ENCODE data around the gene POLN.

Gene POLN

GRCh38 chr4:2183394-2183793 is 58.5 kb downstream of the POLN start:
- DNase-seq (ENCODE audit: low spot score), result no peak
- no peak for TF ChIP-seq CTCF (IDR thresholded peaks at IDR 0.05; ENCODE audit: extremely low read depth, missing control alignments)

DNA sequence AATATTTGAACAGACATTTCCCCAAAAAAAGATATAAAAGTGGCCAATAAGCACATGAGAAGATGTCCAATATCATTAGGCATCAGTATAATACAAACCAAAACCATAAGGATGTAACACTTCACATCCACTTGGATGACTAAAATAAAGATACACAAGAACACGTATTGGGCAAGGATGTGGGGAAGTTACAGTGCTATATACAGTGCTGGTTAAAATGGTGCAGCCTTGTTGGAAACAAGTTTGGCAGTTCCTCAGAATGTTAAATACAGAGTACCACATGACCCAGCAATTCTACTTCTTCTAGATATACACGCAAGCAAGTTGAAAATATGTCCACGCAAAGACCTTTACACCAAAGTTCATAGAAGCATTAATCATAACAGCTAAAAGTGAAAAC is 58.9 kb downstream of the POLN start:
- no peak for TF ChIP-seq CTCF (IDR thresholded peaks at IDR 0.05; ENCODE audit: extremely low read depth, missing control alignments)
- DNase-seq (ENCODE audit: low spot score), result no peak

DNA sequence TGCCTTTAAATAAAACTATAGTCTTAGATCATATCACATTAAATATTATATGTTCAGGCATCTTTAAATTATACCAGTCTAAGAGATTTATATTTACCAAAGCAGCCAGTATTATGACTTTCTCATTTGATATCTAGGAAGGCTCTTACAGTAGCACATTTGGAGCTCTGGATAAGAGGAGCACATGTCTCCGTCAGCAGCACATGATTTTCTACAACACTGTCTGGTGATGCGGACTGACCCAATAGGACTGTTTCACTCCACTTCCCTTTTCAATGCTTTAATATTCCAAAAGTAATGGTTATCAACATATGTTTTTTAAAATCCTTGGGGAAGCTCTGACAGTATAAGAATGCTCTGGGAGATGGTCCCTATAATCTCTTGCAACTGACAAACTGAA is 61.5 kb downstream of the POLN start:
- no peak for DNase-seq (ENCODE audit: low spot score)
- no peak for TF ChIP-seq CTCF (IDR thresholded peaks at IDR 0.05; ENCODE audit: extremely low read depth, missing control alignments)

GRCh38 chr4:2179717-2180116 is 62.2 kb downstream of the POLN start:
- no peak for TF ChIP-seq CTCF (IDR thresholded peaks at IDR 0.05; ENCODE audit: extremely low read depth, missing control alignments)
- no peak for DNase-seq (ENCODE audit: low spot score)

DNA sequence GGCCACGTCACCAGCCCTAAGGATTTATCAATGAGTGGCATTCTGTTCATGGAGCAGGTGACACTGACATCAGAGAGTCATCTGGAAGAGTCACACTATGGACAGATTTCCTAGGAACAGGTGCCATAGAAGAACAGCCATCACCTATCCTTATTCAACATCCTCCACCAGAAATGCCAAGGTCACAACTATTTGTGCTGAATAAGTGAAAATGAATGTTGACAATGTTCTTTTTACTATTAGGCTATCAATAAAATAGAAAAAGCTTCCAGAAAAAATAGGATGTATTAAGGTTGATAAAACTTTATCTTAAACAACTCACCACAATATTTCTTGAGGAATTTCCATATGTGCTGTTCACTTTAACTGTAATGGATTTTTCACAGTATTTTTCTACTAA is 62.9 kb downstream of the POLN start:
- no peak for TF ChIP-seq CTCF (IDR thresholded peaks at IDR 0.05; ENCODE audit: extremely low read depth, missing control alignments)
- DNase-seq (ENCODE audit: low spot score), result no peak

GRCh38 chr4:2177443-2178093 is 64.4 kb downstream of the POLN start:
- TF ChIP-seq CTCF (IDR thresholded peaks at IDR 0.05; ENCODE audit: extremely low read depth, missing control alignments), result no peak
- DNase-seq (ENCODE audit: low spot score), result no peak

DNA sequence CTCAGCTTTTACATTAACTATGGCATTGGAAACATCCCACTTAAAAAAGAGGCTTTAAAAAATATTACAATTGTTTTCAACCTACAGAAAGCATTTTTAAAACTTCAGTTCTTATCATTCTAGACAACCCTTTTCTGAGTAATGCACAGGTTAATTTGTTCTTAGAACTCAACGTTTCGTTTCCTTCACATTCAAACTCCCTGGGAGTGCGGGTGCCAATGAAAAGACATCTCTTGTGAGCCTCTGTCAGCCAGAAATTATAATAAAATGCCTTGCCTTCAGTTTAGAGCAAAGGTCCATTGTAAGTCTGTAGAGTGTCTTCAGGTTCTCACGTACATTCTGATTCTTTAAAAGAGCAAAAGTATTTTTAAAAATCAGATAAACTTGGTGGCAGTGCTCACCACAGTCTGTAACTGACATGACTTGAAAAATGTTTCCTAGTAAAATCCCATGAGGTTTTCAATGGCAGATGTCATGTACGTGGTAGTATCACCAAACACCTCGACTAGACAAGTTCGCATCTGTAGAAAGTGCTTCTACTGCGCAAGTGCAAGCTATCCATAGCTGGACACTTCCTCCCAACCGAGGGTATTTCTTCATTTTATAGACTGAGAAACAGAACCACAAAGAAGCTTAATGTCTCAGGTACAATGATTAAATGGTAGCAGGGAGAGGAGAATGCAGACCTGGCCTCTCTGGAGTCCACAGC is 65.8 kb downstream of the POLN start:
- no peak for TF ChIP-seq CTCF (IDR thresholded peaks at IDR 0.05; ENCODE audit: extremely low read depth, missing control alignments)
- DNase-seq (ENCODE audit: low spot score), result no peak
